AG08395 (cell line): ENCODE data around the gene DRD4.

Source experiments
- DNase-seq: peaks from one replicate; pipeline ENCODE4 v3.0.0; 2012; ENCODE audit warnings: mixed read lengths, low spot score

The DRD4 gene

DNA sequence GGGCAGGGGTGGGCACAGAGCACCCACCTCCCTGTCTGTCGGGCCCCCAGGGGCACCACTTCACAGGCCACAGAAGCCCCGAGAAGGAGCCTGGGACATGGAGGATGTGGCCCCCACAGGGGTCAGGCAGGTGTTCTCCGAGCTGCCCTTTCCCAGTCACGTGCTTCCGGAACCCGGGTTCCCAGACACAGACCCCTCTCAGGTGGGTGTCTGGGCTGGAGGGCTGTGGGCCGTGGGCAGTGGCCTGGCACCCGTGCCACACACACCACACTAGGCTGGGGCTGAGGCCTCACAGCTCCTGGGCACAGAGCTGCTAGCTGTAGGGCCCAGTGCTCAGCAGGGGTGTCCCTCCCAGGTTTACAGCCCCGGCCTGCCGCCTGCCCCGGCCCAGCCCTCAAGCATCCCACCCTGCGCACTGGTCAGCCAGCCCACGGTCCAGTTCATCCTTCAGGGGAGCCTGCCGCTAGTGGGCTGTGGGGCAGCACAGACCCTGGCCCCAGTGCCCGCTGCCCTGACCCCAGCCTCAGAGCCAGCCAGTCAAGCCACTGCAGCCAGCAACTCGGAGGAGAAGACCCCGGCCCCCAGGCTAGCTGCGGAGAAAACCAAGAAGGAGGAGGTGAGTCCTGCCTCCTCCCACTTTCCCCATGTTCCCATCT, 26.8 kb upstream of the DRD4 start:
- DNase-seq, result no peak

DNA sequence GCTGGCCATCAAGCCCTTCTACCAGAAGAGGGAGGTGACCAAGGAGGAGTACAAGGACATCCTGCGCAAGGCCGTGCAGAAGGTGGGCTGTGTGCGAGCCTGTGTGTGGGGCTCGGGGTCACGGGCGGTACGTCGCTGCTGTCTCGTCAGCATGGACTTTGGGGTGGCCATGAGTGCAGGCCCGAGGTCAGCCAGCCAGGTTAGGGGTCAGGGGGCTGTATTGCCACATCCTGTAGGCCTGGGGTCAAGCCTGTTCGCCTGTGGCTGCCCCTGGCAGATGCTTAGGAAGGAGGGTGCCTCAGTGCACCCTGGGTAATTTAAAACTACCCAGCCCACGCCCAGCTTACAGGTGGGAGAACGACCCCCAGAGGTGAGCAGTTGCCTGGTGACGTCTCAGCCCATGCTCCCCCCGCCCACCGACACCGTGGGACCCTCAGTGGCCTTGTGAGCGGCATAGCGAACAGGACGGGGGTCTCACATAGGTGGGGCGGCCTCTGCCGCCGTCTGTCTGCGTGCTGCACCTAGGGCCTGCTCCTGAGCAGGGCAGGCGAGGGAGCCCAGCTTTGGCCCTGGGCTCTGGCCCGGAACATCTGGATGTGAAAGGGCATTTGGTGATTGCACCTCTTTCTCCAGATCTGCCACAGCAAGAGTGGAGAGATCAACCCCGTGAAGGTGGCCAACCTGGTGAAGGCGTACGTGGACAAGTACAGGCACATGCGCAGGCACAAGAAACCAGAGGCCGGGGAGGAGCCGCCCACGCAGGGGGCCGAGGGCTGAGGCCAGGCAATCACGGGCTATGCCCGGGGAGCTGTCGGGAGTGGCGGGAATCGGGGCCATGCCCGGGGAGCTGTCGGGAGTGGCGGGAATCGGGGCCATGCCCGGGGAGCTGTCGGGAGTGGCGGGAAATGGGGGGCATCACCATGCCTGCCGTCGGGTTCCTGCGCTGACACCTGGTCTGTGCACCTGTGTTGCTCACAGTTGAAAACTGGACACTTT, 25.8 kb upstream of the DRD4 start:
- no peak for DNase-seq

DNA sequence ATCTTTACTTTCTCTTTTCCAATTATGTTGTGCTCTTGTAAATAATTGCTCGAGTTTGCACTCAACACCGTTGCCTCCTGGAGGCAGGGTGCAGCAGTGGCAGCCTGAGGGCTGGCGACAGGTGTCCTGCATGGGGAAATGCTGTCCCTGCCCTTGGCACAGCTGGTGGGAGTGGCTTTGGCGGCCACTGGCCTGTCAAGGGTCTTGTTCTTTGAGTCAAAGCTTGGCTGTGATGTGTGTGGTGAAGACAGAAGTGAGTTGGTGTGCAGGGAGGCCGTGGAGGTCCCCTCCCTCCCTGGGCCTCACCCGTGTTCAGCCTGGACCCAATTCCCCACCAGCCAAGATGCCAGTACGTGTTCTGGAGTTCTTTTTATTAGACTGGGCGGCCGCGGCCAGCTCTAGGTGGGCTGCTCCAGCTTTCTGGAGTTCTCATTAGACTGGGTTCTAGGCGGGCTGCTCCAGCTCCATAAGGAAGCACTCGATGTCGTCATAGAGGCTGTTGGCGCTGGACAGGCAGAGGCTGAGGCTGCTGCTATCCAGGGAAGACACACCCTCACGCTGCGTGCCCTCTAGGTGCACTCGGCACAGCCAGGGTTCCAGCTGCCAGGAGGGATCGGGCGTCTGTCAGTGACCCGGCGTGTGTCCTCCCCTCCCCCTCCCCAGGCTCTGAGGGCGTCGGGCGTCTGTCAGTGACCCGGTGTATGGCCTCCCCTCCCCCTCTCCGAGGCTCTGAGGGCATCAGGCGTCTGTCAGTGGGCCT, 24.7 kb upstream of the DRD4 start:
- no peak for DNase-seq

- no peak for DNase-seq
Measured at GRCh38 chr11:612961-613300, 24.1 kb upstream of the DRD4 start.

- no peak for DNase-seq
Measured at GRCh38 chr11:613369-613968, 23.6 kb upstream of the DRD4 start.

- DNase-seq, result no peak
Measured at GRCh38 chr11:614021-614622, 22.9 kb upstream of the DRD4 start.

- DNase-seq, result no peak
Measured at GRCh38 chr11:614623-615503, 22.2 kb upstream of the DRD4 start.

- DNase-seq, result peak; percentile 95
Measured at GRCh38 chr11:615504-616319, 21.4 kb upstream of the DRD4 start, which contains the start of gene IRF7. IRF7 (minus strand) TSS chr11:615950; CDS start chr11:615364, 586 bp downstream.

- DNase-seq, result no peak
Measured at GRCh38 chr11:616320-617198, 20.5 kb upstream of the DRD4 start.

DNA sequence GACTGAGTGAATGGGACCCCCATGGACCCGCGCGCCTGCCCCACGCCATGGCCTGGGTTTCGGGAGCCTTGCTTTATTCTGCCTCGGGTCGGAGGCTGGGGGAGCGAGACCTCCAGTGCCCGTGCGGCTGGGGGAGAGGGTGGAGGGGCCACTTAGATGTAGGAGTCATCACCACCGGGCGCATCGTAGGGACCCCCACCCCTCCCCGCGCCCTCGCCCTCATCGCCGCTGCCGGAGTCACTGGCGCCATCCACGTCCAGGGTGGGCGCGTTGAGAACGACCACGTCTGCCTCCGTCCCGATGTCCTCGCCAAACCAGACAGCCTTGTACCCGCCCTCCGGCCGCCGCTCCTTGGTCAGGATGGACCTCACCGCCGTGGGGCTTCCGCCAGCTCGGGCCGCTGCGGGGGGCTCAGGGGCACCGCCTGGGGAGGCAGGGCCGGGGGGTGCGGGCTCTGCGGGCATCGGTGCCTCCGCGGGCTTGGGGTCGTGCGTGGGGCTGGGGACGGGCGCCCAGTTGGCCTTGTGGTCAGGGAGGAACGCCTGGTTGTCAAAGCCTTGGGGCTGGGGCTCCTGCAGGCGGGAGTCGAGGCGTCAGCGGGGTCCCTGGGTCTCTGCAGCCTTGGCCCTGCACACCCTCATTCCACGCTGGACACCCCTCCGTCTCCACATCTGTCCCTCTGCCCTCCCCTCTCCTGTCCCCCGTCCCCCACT, 19.7 kb upstream of the DRD4 start:
- DNase-seq, result no peak

DNA sequence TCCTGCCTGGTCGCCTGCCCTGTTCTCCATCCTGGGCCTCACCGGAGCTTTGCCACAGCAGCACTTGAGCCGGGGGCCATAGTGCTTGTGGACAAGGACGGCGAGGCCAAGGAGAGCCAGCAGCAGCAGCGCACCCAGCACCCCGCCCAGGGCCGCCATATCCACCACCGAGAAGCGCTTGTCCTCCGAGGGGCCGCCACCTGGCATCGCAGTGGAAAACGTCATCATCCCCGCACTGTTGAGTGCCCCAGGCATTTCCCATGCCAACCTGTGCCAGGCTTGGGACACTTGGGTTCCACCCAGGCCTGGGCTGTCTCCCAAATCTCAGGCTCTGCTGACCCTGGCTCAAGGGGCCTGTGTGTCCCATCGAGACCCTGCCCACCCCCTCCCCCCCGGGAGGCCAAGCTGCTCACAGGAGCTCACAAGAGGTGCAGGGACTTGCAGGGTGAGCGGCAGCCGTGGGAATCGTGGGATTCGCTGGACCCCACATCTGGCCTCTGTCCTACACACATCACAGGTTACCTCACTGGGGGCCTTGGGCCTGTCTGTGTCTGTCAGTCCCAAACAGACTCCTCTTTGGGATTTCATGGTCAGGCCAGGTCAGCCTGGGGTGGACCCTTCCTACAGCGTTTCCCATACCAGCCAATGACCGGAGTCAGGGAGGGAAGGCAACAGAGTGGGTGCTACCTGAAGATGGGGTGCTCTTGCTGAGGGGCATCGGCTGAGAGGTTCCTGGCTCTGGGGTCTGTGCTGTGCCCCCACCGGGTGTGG, 19.0 kb upstream of the DRD4 start:
- DNase-seq, result no peak

DNA sequence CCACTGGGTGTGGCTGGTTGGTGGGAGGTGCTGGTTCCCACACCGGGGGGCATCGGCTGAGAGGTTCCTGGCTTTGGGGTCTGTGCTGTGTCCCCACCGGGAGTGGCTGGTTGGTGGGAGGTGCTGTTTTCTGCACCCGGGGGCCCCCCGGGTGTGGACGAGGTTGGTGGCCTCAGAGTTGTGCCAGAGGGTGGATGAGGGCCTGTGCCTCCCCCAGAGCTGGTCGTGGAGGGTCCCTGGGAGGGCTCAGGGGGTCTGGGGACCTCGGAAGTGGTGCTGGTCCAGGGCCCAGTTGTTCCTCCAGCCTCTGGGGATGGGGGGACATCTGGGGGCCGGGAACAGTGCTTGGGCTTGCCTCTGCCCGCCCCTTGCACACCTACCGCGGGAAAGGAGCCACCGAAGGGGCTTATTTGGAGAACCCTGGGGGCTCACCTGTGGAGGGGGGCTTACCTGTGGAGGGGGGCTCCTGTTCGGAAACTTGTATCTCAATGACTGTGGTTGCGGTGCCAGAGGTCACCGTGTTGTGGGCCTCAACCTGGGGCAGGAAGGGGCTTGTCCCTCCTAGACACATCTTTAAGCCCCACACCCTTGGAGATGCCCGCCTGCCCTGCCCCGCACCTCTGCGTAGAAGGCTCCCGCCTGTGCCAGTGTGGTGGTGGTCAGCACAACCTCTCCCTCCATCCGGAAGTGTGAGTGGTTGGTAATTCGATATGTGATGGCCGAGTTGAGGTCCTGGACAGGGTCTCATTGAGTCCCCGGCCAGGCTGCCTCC, 18.0 kb upstream of the DRD4 start:
- DNase-seq, result no peak

GRCh38 chr11:619628-620050, 17.4 kb upstream of the DRD4 start:
- no peak for DNase-seq

DNA sequence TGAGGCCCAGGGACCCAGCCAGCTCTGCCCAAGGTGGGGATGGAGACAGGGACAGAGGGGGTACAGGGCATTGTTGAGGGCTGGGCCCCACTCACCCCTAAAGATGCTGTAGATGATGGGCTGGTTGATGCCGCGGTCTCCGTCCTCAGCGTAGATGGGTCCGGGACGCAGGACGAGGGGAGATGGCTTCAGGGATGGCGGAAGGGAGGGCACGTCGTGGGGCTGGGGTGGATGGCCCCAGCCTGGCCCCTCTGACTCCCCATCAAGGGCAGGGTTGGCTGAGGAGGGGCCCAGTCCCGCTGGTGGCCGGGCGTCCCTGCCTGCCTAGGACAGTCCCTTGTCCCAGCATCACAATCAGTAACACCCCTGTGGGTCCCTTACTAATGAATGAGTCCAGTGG, 16.9 kb upstream of the DRD4 start:
- no peak for DNase-seq

GRCh38 chr11:620935-621814, 15.9 kb upstream of the DRD4 start:
- no peak for DNase-seq

GRCh38 chr11:621838-622237, 15.2 kb upstream of the DRD4 start:
- no peak for DNase-seq
